Activated naive CD4-positive, alpha-beta T cell treated with anti-CD3 and anti-CD28 coated beads, Interleukin-2, amount 50 U/mL, for 24 hours (primary cell): ENCODE data around the gene BRPF3.

Experiments
- H3K27ac Mint-ChIP-seq: one replicate; pipeline ENCODE4 v1.8.0; 2021; ENCODE audit warnings: mild to moderate bottlenecking, mixed read lengths
- H3K27me3 Mint-ChIP-seq: one replicate; pipeline ENCODE4 v1.8.0; 2021; ENCODE audit warnings: mixed read lengths
- H3K36me3 Mint-ChIP-seq: one replicate; pipeline ENCODE4 v1.8.0; 2021; ENCODE audit warnings: mixed read lengths
- H3K4me1 Mint-ChIP-seq: one replicate; pipeline ENCODE4 v1.8.0; 2021; ENCODE audit warnings: mixed read lengths
- H3K4me3 Mint-ChIP-seq: one replicate; pipeline ENCODE4 v1.8.0; 2021; ENCODE audit warnings: mild to moderate bottlenecking, mixed read lengths
- H3K9me3 Mint-ChIP-seq: one replicate; pipeline ENCODE4 v1.8.0; 2021; ENCODE audit warnings: mixed read lengths

The BRPF3 gene

DNA sequence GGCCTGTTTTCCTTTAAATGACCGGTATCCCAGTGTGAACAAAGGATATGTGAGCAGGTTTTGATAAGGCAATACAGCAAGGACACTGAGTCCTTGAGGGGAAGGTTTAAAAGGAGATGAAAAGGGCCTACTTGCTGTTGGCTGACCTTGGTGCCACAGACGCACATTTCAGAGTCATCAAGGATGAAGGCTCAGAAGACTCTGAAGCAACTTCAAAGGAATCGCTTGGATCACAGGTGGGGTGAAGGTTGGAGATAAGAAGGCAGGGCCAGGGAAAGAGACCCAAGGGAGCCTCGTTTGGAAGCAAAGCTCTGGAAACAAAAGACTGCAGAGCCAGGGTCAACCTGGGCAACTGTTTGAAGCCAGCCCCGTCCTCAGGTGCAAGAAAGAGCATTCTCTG lies 43.2 kb downstream of the BRPF3 start:
- no peak overlapping the region for H3K4me3 Mint-ChIP-seq
- H3K27me3 Mint-ChIP-seq: peaks cover 1% of the 10 kb centered on the region
- peaks cover 13% of the 10 kb centered on the region for H3K4me1 Mint-ChIP-seq
- no peaks in the 10 kb centered on the region for H3K9me3 Mint-ChIP-seq
- no peak overlapping the region for H3K27ac Mint-ChIP-seq
- H3K36me3 Mint-ChIP-seq: peaks cover 3% of the 10 kb centered on the region

DNA sequence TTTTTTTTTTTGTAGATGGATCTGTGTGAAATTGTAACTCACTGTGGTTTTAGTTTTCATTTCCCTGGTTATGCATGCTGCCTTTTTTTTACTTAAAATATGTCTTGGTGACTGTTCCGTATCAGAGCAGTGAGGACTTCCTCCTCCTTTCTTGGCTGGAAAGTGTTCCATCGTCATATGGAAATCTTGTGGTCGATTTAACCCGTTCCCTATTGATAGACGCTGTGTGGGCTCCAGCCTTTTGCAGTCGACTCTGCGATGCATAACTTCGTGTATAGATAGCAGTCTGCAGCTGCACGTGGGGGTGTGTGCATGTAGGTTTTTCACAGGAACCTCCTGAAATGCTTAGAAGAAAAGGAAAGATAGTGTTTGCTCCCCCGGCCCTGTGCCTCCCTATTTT lies 45.2 kb downstream of the BRPF3 start:
- Mint-ChIP-seq H3K27ac (no peak overlapping the region), H3K4me3 (no peak overlapping the region)

DNA sequence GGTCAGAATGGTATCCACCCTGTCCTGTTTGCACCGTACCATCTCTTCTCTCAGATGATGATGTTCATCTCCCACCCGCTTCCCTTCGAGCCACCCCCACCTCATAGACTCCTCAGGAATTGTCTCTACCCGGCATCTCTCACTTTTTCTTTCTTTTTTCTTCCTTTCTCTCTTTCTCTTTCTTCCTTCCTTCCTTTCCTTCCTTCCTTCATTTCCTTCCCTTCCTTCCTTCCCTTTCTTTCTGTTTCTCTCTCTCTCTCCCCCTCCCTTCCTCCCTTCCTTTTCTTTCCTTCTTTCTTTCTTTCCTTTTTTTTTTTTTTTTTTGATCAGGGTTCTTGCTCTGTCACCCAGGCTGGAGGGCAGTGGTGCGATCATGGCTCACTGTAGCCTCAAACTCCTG lies 45.6 kb downstream of the BRPF3 start:
- peaks cover 1% of the 10 kb centered on the region for H3K27me3 Mint-ChIP-seq
- H3K27ac Mint-ChIP-seq: no peak overlapping the region
- H3K4me1 Mint-ChIP-seq: peaks cover 13% of the 10 kb centered on the region
- peaks cover 3% of the 10 kb centered on the region for H3K36me3 Mint-ChIP-seq
- no peaks in the 10 kb centered on the region for H3K9me3 Mint-ChIP-seq
- no peak overlapping the region for H3K4me3 Mint-ChIP-seq

More for the DNA sequence above, 45.2 kb downstream of the BRPF3 start:
- Mint-ChIP-seq H3K36me3 (peaks cover 3% of the 10 kb centered on the region), H3K4me1 (peaks cover 13% of the 10 kb centered on the region), H3K9me3 (no peaks in the 10 kb centered on the region), H3K27me3 (peaks cover 1% of the 10 kb centered on the region)

DNA sequence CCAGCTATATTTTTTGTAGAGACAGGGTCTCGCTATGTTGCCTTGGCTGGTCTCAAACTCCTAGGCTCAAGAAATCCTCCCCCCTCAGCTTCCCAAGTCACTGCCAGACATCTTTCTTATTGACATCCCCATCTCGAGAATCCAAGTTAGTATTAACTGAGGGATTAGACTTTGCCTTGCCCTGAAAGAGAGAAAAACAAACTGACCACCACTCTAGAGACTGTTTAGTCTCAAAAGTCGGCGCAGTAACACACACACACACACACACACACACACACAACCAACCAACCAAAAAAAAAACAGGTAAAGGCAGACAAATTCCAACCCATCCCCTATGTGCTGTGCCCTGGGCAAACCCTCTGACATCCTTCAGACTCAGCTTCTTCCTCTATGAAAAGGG lies 46.1 kb downstream of the BRPF3 start:
- Mint-ChIP-seq H3K4me3 (no peak overlapping the region), H3K9me3 (no peaks in the 10 kb centered on the region), H3K36me3 (peaks cover 3% of the 10 kb centered on the region), H3K27ac (no peak overlapping the region), H3K4me1 (peaks cover 13% of the 10 kb centered on the region), H3K27me3 (peaks cover 1% of the 10 kb centered on the region)

DNA sequence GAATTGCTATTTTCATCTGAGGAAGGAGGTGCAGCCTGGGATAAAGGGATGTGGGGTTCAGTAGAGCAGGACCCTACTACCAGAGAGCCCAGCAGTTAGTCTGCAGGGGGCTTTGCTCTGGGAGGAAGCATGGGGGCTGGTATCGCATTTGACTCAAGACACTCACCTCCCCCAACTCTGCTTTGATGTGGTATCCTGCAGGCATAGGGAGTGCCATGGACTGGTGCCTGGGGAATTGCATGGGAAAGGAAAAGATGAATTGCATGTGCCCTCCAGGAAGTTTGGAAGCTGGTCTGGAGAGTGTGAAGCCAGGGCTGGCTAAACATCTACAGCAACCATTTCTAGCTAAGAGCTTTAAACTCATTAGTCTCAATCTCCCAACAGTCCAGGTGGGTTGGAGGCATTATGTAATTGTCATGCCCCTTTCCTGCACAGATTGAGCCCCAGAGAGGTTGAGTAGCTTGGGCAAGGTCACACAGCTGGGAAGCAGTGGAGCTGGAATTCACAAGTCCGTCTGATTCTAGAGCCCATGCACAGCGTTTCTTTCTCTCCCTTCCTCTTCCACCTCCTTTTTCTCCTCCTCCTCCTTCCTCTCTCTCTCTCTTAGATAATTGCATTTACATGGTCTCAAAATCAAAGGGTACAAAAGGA lies 47.1 kb downstream of the BRPF3 start:
- Mint-ChIP-seq H3K4me1 (peaks cover 13% of the 10 kb centered on the region), H3K27me3 (peaks cover 1% of the 10 kb centered on the region), H3K27ac (no peak overlapping the region), H3K9me3 (no peaks in the 10 kb centered on the region), H3K36me3 (peaks cover 3% of the 10 kb centered on the region), H3K4me3 (no peak overlapping the region)

DNA sequence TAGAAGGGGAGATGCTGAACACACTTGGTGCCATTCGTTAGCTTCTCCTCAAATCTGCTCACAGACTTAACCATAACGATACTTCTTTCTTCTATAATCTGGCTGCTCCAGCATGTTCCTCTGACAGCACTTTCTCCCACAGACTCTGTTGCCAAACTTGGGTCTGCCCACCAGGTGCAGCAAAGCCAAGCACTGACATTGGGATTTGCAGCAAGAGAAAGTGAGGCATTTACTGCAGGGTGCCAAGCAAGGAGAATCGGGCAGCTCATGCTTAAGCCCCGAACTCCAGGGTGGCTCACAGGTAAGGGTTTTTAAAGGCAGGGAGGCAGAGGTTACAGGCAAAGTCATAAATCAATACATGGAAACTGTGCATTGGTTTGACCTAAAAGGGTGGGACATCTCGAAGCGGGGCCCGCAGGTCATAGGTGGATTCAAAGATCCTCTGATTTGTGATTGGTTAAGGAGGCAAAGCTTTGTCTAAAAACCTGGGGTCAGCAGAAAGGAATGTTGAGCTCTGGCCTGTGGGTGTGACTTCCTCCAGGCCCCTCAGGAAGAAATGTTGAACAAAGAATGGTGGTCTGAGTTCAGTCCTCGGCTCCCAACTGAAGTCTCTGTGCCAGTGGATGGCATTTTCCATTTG lies 48.2 kb downstream of the BRPF3 start:
- peaks cover 13% of the 10 kb centered on the region for H3K4me1 Mint-ChIP-seq
- H3K27me3 Mint-ChIP-seq: peaks cover 1% of the 10 kb centered on the region
- H3K27ac Mint-ChIP-seq: no peak overlapping the region
- H3K4me3 Mint-ChIP-seq: no peak overlapping the region
- H3K9me3 Mint-ChIP-seq: no peaks in the 10 kb centered on the region
- peaks cover 3% of the 10 kb centered on the region for H3K36me3 Mint-ChIP-seq

DNA sequence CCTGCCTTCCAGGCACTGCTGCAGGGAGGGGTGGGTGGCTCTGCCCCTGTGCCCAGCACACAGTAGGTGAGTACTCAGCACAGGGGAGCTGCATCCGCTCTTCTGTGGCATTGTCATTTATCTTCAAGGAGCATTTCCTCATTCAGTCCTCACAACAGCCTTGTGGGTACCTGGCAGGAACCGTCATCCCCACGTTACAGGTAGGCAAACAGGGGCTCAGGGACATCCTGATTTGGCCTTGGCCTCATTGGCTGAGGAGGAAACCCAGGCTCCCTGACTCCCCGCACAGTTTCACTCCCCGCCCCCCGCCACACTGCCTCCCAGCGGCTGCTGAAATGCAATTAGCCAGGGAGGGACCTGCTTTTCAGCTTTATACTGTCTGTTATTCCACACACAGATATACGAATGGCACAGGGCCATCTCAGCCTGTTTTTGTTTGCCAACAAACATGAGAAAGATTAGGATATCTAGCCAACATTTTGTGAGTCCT lies 49.1 kb downstream of the BRPF3 start:
- Mint-ChIP-seq H3K36me3 (peaks cover 3% of the 10 kb centered on the region), H3K9me3 (no peaks in the 10 kb centered on the region), H3K27me3 (peaks cover 1% of the 10 kb centered on the region), H3K4me3 (no peak overlapping the region), H3K27ac (no peak overlapping the region), H3K4me1 (peaks cover 13% of the 10 kb centered on the region)

DNA sequence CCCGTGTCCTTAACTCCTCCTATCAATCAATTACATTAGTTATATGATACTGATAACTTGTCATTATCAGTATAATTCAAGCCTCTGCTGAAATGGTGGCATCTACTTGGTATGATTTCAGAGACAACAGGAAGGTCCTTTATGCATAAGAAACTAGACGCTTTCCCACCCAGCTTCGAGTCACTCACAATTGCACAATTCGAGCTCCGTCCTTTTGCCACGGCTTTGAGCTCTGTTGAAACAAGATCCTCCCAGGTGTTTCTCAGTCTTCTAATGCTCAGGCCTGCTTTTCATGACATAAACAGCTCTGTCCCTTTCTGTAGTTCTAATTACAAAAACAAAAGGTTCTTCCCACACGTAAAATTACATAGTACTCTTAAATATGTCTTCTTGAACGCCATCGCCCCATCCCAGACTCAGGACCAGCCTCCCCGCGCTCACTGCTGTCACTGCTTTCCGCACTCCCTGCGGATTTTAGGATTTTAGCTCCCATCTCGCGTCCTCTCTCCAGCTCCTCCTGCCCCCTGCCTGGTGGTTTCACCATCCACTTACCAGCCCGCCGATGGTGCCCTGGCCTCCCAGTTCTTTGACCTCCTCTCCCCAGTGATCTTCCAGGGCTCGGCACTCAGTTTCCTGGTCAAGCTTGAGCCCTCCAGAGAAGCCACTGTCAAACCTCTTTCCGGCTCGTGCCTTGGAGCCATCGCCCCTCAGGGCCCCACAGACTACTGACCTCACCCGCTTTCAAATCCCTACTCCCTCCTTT lies 50.1 kb downstream of the BRPF3 start:
- Mint-ChIP-seq H3K4me1 (peaks cover 8% of the 10 kb centered on the region), H3K4me3 (no peak overlapping the region), H3K27ac (no peak overlapping the region), H3K36me3 (peaks cover 3% of the 10 kb centered on the region), H3K9me3 (no peaks in the 10 kb centered on the region), H3K27me3 (peaks cover 1% of the 10 kb centered on the region)

DNA sequence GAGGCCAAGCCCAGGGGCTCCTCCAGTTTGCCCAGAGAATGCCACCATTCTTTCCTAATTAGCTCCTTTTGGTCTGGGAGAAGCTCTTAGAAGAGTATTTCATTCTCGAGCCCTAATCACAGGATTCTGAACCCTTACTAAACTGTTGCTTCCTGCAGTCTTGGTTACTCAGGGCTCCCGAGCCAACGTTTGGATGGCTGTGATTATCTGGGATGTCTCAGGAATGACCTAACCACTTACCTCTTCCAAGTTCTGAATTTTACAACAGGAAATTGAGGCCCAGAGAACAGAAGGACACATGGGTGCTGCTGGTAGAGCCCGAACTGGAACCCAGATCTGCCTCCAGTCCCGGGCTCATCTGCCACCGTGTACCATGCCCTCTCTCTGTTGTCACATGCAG lies 51.1 kb downstream of the BRPF3 start:
- H3K4me1 Mint-ChIP-seq: no peaks in the 10 kb centered on the region
- H3K4me3 Mint-ChIP-seq: no peak overlapping the region
- H3K36me3 Mint-ChIP-seq: peaks cover 3% of the 10 kb centered on the region
- no peak overlapping the region for H3K27ac Mint-ChIP-seq
- peaks cover 1% of the 10 kb centered on the region for H3K27me3 Mint-ChIP-seq
- no peaks in the 10 kb centered on the region for H3K9me3 Mint-ChIP-seq

DNA sequence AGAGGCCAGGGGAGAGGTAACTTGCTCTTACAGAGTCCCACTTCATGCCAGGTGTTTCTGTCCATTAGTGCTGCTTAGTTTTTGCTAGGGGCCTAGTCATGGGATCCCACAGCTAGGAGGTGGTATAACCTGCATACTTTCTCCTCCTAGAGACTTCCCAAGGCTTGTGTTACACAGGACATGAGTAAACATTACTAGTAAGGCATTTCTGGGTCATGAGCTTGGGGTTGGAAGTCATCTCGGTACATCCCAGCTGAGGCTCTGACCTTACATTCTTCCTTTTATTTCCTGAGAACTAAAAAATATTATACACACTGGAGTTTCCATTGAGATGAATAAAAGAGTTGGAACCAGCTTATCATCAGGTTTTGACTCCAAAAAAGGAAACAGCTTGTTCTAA lies 52.4 kb downstream of the BRPF3 start:
- no peaks in the 10 kb centered on the region for H3K36me3 Mint-ChIP-seq
- H3K4me1 Mint-ChIP-seq: no peaks in the 10 kb centered on the region
- peaks cover under 1% of the 10 kb centered on the region for H3K27me3 Mint-ChIP-seq
- no peaks in the 10 kb centered on the region for H3K9me3 Mint-ChIP-seq
- H3K4me3 Mint-ChIP-seq: no peak overlapping the region
- H3K27ac Mint-ChIP-seq: no peak overlapping the region

DNA sequence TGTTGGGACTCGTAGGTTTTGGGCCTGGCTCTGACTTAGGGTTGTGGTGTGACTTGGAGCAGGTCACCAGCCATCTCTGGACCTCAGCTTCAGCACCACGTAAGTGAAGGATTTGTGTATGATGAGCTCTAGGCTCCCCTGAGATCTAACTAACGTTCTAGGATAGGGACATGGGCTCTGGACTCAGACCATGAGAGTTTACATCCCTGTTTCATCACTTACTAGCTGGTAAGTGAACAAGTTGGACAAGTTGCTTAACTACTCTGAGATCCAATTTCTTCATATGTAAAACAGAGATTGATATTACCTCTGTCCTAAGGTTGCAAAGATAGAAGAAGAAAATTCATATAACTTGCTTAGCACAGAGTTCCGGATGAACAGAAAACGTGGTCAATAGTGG lies 53.0 kb downstream of the BRPF3 start:
- H3K27ac Mint-ChIP-seq: no peak overlapping the region
- H3K4me1 Mint-ChIP-seq: no peaks in the 10 kb centered on the region
- no peaks in the 10 kb centered on the region for H3K36me3 Mint-ChIP-seq
- H3K9me3 Mint-ChIP-seq: no peaks in the 10 kb centered on the region
- no peak overlapping the region for H3K4me3 Mint-ChIP-seq
- H3K27me3 Mint-ChIP-seq: no peaks in the 10 kb centered on the region

DNA sequence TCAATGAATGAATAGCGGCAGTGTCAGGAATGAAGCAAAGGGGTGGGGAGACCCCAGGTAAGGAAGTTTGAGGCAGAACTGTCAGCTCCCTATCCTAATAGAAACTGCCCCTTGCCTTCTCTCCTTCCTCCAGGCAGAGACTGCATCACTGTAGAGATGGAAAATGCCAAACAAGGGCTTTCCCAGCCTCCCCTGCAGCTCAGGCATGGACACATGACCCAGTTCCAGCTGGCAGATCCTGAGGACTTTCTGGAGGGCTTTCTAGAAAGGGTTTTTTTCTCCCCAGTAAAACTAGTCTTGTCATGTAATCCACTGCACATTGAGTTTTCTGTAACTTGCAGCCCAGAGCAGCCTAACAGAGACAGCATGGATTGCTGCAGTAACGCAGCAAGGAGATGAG lies 55.5 kb downstream of the BRPF3 start:
- Mint-ChIP-seq H3K36me3 (peaks cover 2% of the 10 kb centered on the region), H3K4me3 (no peak overlapping the region), H3K27me3 (no peaks in the 10 kb centered on the region), H3K9me3 (no peaks in the 10 kb centered on the region), H3K4me1 (no peaks in the 10 kb centered on the region), H3K27ac (no peak overlapping the region)

DNA sequence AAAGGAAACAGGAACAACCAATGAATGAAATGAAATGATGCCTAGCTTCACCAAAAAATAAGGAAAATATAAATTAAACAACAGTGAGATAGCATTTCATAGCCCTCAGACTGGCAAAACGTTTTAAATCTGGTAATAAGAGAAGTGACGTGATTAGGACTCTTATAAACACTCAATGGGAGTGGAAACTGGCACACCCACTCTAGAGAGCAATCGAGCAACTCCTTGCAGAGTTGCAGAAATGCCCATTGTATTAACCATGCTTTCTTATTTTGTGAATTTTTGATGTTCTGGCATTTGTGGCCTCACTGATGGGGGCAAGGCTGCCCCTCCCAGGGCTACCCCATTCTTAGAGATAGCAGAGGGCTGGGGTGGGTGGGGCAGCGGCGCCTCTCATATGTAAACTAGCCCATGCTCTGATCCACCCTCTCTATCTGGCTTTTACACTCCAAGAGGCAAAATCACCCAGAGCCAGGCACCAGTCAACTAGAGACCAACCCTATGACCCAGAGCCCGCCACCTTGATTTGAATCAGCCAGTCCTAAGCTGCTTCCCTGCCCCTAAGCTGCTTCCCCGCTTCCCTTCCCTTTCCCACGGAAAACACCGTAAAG lies 67.0 kb downstream of the BRPF3 start:
- no peaks in the 10 kb centered on the region for H3K4me1 Mint-ChIP-seq
- no peaks in the 10 kb centered on the region for H3K27me3 Mint-ChIP-seq
- H3K36me3 Mint-ChIP-seq: no peaks in the 10 kb centered on the region
- no peaks in the 10 kb centered on the region for H3K9me3 Mint-ChIP-seq
- no peak overlapping the region for H3K4me3 Mint-ChIP-seq
- no peak overlapping the region for H3K27ac Mint-ChIP-seq

DNA sequence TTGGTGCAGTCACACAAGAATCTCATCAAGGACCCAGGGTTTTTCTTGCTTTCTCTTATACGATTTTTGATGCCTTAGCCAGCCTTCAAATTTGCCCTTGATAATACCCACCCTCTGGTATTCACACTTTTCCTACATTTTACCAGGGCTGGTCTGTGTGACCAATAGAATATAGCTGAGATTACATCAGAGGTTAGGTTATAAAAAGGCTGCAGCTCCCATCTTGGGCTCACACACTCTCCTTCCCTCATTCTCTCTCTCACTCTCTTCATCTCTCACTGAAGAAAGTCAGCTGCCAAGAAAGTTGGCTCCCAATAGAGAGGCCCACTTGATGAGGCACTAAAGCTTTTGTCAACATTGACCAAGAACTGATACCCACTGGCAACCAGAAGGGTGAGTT lies 69.2 kb downstream of the BRPF3 start:
- Mint-ChIP-seq H3K27me3 (no peaks in the 10 kb centered on the region), H3K4me1 (no peaks in the 10 kb centered on the region), H3K9me3 (no peaks in the 10 kb centered on the region), H3K4me3 (no peak overlapping the region), H3K36me3 (no peaks in the 10 kb centered on the region), H3K27ac (no peak overlapping the region)

DNA sequence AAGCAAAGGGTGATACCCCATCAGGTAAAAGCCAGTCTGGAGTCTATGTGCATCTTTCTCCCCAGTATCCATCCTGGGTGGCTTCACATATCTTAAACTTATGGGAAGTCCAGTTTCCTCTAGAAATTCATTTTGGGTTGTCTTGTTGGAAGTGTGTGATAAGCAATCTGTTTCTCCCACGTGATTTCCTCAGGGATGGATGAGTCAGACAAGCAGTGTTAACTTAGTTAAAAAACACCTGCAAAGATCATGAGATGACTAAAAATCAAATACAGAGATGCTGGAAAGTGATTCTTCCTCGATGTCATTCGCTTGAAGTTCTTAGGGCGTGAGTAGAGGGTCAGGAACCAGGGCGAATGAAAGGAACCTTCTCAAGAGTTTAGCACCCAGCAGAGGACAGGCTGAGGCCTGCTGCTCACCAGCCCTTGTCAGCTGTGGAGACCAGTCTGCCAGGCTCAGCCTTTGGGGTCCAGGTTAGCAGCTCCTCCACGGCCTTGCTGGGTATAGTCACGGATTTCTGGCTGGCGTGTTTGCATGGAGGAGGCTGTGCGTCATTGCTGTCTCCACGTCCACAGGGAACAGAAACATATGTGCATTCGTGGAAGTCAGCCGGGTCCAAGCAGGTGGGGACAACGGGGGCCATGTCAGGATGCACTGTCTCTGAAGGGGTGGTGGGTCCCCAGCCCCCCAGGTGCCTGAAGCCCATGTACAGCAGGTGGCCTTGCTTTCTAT lies 70.5 kb downstream of the BRPF3 start:
- no peaks in the 10 kb centered on the region for H3K9me3 Mint-ChIP-seq
- peaks cover 1% of the 10 kb centered on the region for H3K27me3 Mint-ChIP-seq
- H3K4me3 Mint-ChIP-seq: no peak overlapping the region
- no peaks in the 10 kb centered on the region for H3K36me3 Mint-ChIP-seq
- no peak overlapping the region for H3K27ac Mint-ChIP-seq
- H3K4me1 Mint-ChIP-seq: no peaks in the 10 kb centered on the region
